Mesodermal cell (in vitro differentiated cells): ENCODE results near the gene CCR6.
"Not testable (repeated sequence)": the region's sequence is repeated elsewhere in the genome, so short reads cannot be mapped to it uniquely, and the experiment has no call there.

Experiments used
- H3K27ac ChIP-seq: 2 replicates; pipeline ENCODE4 v1.7.0; 2013; ENCODE audit warnings: mild to moderate bottlenecking, low read depth, low read length, moderate library complexity; ENCODE audit not compliant: severe bottlenecking
- H3K36me3 ChIP-seq: 2 replicates; pipeline ENCODE4 v1.7.1; 2013; ENCODE audit warnings: mild to moderate bottlenecking, low read length, moderate library complexity; ENCODE audit not compliant: control insufficient read depth, insufficient read depth
- H3K4me1 ChIP-seq: one replicate; pipeline ENCODE4 v1.7.1; 2013; ENCODE audit warnings: mild to moderate bottlenecking, low read length; ENCODE audit not compliant: insufficient read depth, control insufficient read depth, poor library complexity, severe bottlenecking
- H3K4me3 ChIP-seq: 2 replicates; pipeline ENCODE4 v1.7.0; 2013; ENCODE audit warnings: low read length, control low read depth, mild to moderate bottlenecking; ENCODE audit not compliant: insufficient read depth, poor library complexity, severe bottlenecking; ENCODE audit errors: extremely low read depth
- H3K9me3 ChIP-seq: 2 replicates; pipeline ENCODE4 v1.7.1; 2013; ENCODE audit warnings: mild to moderate bottlenecking, low read length, moderate library complexity; ENCODE audit not compliant: control insufficient read depth
- WGBS, 2 experiments: methylation state at CpG; one replicate each; pipeline ENCODE4 v1.1.5; 2013; ENCODE audit warnings: missing lambda C conversion rate in 2 of 2; ENCODE audit not compliant: insufficient coverage in 2 of 2; 5-methylcytosine and 5-hydroxymethylcytosine counted together

Gene CCR6

GRCh38 chr6:167171300-167171699 lies 48.4 kb downstream of the CCR6 start:
- H3K4me3 ChIP-seq, H3K27ac ChIP-seq, H3K36me3 ChIP-seq, H3K4me1 ChIP-seq, H3K9me3 ChIP-seq: not testable (repeated sequence)
- WGBS, 2 experiments: 92 to 97% methylated on average over 6 of the region's 11 CpGs

- not testable (repeated sequence) for H3K27ac ChIP-seq, H3K4me1 ChIP-seq, H3K36me3 ChIP-seq, H3K9me3 ChIP-seq, H3K4me3 ChIP-seq
- WGBS, 2 experiments: 91 to 94% methylated on average over 2 to 8 of the region's 13 CpGs
Measured at GRCh38 chr6:167172011-167172410, 49.1 kb downstream of the CCR6 start.

- H3K4me1 ChIP-seq, H3K4me3 ChIP-seq, H3K27ac ChIP-seq, H3K9me3 ChIP-seq, H3K36me3 ChIP-seq: not testable (repeated sequence)
- WGBS, 2 experiments: 80% methylated on average over 3 of the region's 14 CpGs; no CpG with 5 or more reads in 1 of the 2 experiments
Measured at GRCh38 chr6:167177271-167177670, 54.4 kb downstream of the CCR6 start.

- H3K36me3 ChIP-seq, H3K9me3 ChIP-seq, H3K4me3 ChIP-seq, H3K4me1 ChIP-seq, H3K27ac ChIP-seq: not testable (repeated sequence)
- 82 to 84% methylated on average over 6 to 8 of the region's 31 CpGs for WGBS, 2 experiments
Measured at GRCh38 chr6:167178896-167179655, 56.2 kb downstream of the CCR6 start.

GRCh38 chr6:167180086-167180485 lies 57.2 kb downstream of the CCR6 start:
- not testable (repeated sequence) for H3K27ac ChIP-seq, H3K4me1 ChIP-seq, H3K4me3 ChIP-seq, H3K36me3 ChIP-seq, H3K9me3 ChIP-seq
- WGBS, 2 experiments: 74 to 88% methylated on average over 2 to 7 of the region's 8 CpGs

GRCh38 chr6:167181351-167181750 lies 58.5 kb downstream of the CCR6 start:
- H3K9me3 ChIP-seq, H3K4me1 ChIP-seq, H3K27ac ChIP-seq, H3K36me3 ChIP-seq, H3K4me3 ChIP-seq: not testable (repeated sequence)
- WGBS, 2 experiments: no CpG with 5 or more reads among the region's 6 CpGs

GRCh38 chr6:167182913-167183314 lies 60.0 kb downstream of the CCR6 start:
- not testable (repeated sequence) for H3K27ac ChIP-seq, H3K9me3 ChIP-seq, H3K36me3 ChIP-seq, H3K4me3 ChIP-seq, H3K4me1 ChIP-seq
- WGBS, 2 experiments: no CpG with 5 or more reads among the region's 8 CpGs

- H3K4me3 ChIP-seq, H3K27ac ChIP-seq, H3K36me3 ChIP-seq, H3K4me1 ChIP-seq, H3K9me3 ChIP-seq: not testable (repeated sequence)
- WGBS, 2 experiments: no CpG with 5 or more reads among the region's 3 CpGs
Measured at GRCh38 chr6:167185101-167185500, 62.2 kb downstream of the CCR6 start.

GRCh38 chr6:167187275-167187674 lies 64.4 kb downstream of the CCR6 start:
- not testable (repeated sequence) for H3K4me3 ChIP-seq, H3K36me3 ChIP-seq, H3K9me3 ChIP-seq, H3K27ac ChIP-seq, H3K4me1 ChIP-seq
- 76 to 83% methylated on average over 5 to 8 of the region's 9 CpGs for WGBS, 2 experiments
